GM19328 (cell line): ENCODE data around the gene LAG3.

Source experiments
- ATAC-seq: cut with Tn5 transposase; IDR thresholded peaks from one replicate; pipeline ENCODE4 v1.9.1; 2021; ENCODE audit warnings: mild to moderate bottlenecking, moderate library complexity; ENCODE audit not compliant: unreplicated experiment

LAG3 gene

DNA sequence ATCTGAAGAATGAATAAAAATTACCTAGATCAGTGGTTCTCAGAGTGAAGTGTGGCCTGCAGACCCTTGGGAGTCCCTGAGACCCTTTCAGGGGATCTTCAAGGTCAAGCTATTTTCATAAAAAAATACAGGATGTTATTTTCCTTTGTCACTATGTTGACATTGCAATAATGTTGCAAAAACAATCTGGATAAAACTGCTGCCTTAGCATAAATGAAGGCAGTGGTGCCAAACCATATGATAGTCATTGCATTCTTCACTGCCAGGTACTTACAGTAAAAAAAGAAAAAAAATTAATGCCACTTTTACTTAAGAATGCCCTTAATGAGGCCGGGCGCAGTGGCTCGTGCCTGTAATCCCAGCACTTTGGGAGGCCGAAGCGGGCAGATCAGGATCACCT, 15.0 kb downstream of the LAG3 start:
- ATAC-seq: no peak

DNA sequence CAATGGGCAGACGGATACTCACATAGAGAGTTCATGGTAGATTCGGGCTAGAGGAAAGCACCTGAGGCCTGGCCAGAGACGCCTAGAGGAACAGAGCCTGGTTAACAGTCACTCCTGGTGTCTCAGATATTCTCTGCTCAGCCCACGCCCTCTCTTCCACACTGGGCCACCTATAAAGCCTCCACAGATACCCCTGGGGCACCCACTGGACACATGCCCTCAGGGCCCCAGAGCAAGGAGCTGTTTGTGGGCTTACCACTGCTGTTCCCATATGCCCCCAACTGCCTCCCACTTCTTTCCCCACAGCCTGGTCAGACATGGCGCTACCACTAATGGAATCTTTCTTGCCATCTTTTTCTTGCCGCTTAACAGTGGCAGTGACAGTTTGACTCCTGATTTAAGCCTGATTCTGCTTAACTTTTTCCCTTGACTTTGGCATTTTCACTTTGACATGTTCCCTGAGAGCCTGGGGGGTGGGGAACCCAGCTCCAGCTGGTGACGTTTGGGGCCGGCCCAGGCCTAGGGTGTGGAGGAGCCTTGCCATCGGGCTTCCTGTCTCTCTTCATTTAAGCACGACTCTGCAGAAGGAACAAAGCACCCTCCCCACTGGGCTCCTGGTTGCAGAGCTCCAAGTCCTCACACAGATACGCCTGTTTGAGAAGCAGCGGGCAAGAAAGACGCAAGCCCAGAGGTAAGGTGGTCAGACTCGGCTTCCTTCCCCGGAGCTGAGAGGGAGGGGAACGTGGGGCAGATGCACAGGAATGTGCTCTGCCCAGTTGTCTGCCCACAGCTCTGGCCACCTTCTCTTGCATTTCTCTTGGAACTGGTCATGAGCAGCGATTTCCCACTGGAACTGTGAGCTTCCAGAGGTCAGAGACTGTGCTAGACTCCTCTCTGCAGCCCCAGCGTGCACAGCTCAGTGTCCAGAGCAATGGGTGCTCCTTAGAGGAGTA, 16.9 kb downstream of the LAG3 start, which contains the start of gene CD4:
Gene CD4 (plus strand): TSS at position 557 of the 953 bp plus-strand sequence. CDS start 10,611 bp downstream, outside the sequence.
- no peak for ATAC-seq

DNA sequence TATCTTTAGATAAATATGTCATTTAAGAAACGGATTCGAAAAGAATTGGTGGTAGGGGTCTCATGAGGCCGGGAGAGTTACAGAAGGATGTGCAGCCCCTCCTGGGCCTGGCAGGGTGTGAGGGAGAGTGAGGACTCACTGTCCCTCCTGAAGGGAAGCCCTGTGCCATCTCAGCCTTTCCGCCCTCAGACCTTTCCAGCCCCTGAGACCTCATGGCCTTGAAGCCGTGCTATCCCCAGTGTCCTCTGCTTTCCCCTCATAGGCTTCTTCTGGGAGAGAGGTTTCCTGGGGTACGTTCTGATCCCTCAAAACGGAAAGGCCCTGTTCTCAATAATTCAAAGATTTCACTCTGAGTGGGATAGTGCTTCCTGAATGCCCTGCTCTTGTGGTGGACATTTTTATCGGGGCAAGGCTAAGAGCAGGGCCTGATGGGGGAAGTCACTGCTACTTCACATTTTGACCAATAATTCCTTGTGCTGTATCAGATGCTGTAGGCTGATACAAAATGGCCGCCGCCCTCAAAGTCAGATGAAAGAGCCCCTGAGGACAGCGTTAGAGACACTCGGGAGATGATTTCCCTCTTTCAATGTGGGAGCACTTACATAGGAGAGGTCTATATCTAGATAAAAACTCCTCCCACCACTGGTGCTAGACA, 18.3 kb downstream of the LAG3 start:
- no peak for ATAC-seq

- no peak for ATAC-seq
These were observed 19.7 kb downstream of the LAG3 start for GRCh38 chr12:6791931-6792520.

GRCh38 chr12:6792522-6793201, 20.3 kb downstream of the LAG3 start:
- ATAC-seq: no peak

GRCh38 chr12:6795088-6795487, 22.8 kb downstream of the LAG3 start:
- ATAC-seq: no peak

- ATAC-seq: no peak
These were observed 24.3 kb downstream of the LAG3 start for GRCh38 chr12:6796576-6796975.

DNA sequence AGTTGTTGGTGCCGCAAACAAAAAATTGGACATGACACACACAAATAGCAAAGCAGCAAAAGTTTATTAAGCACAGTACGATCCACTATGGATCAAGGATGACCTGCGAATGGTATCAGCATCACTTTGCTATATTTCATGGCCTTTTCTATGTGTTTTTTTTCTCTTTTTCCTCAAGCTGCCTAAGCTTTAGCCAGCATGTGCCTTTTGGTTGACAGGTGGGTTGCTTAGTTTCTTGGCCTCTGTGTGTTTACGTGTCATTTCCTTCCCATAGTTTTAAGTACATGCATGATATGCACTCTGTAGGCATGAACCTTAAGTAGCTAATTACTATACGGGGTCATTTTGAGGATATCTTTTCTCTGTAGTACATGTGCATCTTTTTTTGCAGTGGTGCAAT, 26.8 kb downstream of the LAG3 start:
- no peak for ATAC-seq

GRCh38 chr12:6807170-6807569, 34.9 kb downstream of the LAG3 start:
- no peak for ATAC-seq

DNA sequence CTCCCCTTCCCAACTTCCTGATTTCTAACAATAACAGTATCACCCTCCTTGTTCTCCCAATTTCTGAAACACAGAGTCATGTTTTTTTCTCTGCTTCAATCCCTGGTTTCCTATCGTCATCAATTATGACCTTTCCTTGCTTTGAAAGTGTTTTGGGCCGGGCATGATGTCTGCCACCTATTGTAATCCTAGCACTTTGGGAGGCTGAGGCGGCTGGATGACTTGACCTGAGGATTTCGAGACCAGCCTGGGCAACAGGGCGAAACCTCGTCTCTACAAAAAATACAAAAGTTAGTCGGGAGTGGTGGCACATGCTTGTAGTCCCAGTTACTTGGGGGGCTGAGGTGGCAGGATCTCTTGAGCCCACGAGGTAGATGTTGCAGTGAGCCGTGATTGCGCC, 36.7 kb downstream of the LAG3 start:
- ATAC-seq: no peak

DNA sequence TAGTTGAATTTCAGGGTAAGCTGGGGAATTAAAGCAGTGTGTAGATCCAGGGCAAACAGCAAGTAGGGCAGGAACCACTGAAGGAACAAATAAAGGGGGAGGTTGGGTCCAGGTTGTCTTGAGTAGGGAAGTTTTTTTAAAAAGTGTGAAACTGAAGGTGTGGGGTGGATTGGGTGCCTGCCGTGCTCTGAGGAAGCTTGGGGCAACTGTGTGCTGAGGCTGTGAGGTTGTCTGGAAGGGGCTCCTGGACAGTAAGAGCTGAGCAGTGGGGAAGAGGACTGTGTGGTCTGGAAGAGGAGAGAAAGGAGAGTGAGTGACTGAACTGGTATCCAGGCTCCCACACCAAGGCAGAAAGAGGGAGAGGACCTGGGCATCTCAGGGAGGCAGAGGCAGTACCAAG, 38.4 kb downstream of the LAG3 start:
- no peak for ATAC-seq

- ATAC-seq: no peak
These were observed 41.0 kb downstream of the LAG3 start for GRCh38 chr12:6813363-6813762.

DNA sequence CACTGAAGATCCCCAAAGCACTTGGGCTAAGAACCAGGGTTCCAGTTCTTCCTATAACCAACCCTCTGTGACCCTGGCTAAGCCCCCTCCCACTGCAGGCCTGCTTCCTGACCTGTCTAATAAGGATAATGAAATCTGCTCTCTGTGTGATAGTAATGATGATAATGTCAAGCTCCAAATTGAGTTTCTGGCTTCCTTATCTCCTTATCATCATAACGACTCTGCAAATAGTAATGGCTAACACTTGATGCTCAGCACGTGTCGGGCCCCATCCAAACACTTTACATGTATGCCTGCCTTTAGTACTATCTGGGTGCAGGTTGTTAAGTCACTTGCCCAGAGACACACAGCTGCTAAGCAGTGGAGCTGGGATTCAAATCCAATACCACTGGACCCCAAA, 44.3 kb downstream of the LAG3 start:
- no peak for ATAC-seq

DNA sequence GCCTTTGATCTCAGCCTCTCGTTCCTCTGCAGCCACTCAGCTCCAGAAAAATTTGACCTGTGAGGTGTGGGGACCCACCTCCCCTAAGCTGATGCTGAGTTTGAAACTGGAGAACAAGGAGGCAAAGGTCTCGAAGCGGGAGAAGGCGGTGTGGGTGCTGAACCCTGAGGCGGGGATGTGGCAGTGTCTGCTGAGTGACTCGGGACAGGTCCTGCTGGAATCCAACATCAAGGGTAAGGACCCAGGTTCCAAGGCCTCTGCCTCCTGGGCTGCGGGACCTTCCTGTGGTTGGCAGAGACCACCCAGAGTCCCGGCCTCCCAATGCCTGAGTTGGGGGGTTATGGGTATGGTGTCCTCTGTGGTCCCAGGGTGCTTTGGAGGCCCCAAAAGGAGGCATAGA, 44.8 kb downstream of the LAG3 start:
- ATAC-seq: no peak

- ATAC-seq: no peak
These were observed 45.4 kb downstream of the LAG3 start for GRCh38 chr12:6817662-6818157.

- ATAC-seq: no peak
These were observed 45.9 kb downstream of the LAG3 start for GRCh38 chr12:6818222-6818621.

GRCh38 chr12:6818645-6819044, 46.3 kb downstream of the LAG3 start:
- ATAC-seq: no peak

DNA sequence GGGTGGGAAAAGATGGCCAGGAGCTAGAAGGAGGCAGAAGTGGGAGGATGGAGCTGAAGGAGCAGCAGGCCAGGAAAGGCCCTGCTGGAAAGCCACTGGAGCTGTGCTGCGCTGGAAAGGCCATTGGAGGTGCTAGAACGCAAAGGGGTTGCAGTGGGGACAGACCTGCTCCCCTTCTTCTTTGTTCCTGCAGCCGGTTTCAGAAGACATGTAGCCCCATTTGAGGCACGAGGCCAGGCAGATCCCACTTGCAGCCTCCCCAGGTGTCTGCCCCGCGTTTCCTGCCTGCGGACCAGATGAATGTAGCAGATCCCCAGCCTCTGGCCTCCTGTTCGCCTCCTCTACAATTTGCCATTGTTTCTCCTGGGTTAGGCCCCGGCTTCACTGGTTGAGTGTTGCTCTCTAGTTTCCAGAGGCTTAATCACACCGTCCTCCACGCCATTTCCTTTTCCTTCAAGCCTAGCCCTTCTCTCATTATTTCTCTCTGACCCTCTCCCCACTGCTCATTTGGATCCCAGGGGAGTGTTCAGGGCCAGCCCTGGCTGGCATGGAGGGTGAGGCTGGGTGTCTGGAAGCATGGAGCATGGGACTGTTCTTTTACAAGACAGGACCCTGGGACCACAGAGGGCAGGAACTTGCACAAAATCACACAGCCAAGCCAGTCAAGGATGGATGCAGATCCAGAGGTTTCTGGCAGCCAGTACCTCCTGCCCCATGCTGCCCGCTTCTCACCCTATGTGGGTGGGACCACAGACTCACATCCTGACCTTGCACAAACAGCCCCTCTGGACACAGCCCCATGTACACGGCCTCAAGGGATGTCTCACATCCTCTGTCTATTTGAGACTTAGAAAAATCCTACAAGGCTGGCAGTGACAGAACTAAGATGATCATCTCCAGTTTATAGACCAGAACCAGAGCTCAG, 47.0 kb downstream of the LAG3 start:
- ATAC-seq: no peak

DNA sequence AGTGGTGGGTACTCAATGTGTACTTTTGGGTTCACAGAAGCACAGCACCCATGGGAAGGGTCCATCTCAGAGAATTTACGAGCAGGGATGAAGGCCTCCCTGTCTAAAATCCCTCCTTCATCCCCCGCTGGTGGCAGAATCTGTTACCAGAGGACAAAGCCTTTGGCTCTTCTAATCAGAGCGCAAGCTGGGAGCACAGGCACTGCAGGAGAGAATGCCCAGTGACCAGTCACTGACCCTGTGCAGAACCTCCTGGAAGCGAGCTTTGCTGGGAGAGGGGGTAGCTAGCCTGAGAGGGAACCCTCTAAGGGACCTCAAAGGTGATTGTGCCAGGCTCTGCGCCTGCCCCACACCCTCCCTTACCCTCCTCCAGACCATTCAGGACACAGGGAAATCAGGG, 47.8 kb downstream of the LAG3 start:
- ATAC-seq: no peak
